Hepatocyte (in vitro differentiated cells): ENCODE data around the gene CDHR3.

Source experiments
- CTCF ChIP-seq: fragments of 200-600 bp; sonication (generic); IDR thresholded peaks from 2 replicates; pipeline ENCODE4 v1.5.1; 2016; ENCODE audit warnings: antibody characterized with exemption, mild to moderate bottlenecking; ENCODE audit not compliant: poor library complexity
- EZH2 ChIP-seq: fragments of 200-600 bp; sonication (generic); IDR thresholded peaks from 2 replicates; pipeline ENCODE4 v1.6.1; 2016; ENCODE audit warnings: antibody characterized with exemption, mild to moderate bottlenecking, borderline replicate concordance

- no peak for TF ChIP-seq CTCF
- TF ChIP-seq EZH2, result no peak
Measured at GRCh38 chr7:105937411-105937810, 25.7 kb upstream of the CDHR3 start.
